HG02885 (cell line): ENCODE data around the gene CDH23.

Experiments used
- ATAC-seq: cut with Tn5 transposase; IDR thresholded peaks from one replicate; pipeline ENCODE4 v1.9.1; 2021; ENCODE audit warnings: mild to moderate bottlenecking; ENCODE audit not compliant: unreplicated experiment, poor library complexity

CDH23 gene

DNA sequence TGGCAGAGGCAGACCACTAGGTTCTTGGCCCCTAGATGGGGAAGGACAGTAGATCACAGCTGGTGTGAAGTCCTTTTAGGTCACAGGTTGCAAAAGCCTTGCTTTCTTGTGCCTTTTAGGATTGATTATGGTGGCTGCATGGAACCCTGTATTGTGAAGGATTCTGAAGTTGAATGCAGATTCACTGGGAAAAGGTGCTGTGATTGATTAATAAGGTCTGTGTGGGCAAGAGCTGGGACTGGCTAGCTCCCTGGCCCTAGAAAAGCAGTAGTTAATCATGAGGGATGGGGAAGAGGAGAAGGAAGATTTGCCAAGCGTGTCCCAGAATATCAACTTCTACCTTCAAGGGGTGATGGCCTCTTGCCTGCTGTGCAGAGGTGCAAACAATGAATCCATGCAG is 105.5 kb downstream of the CDH23 start:
- no peak for ATAC-seq

GRCh38 chr10:71502851-71503250 is 106.1 kb downstream of the CDH23 start:
- no peak for ATAC-seq

DNA sequence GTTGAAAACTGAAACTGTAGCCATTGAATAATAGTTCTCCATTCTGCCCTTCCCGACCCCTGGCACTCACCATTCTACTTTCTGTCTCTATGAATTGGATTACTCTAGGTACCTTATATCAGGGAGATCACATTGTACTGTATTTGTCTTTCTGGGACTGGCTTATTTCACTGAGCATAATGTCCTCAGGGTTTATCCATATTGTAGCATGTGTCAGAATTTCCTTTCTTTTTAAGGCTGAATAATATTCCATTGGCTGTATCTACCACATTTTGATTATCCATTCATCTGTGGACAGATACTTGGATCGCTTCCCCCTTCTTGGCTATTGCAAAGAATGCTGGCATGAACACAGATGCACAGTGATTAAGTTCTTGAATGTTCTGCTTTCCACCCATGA is 107.4 kb downstream of the CDH23 start:
- no peak for ATAC-seq

DNA sequence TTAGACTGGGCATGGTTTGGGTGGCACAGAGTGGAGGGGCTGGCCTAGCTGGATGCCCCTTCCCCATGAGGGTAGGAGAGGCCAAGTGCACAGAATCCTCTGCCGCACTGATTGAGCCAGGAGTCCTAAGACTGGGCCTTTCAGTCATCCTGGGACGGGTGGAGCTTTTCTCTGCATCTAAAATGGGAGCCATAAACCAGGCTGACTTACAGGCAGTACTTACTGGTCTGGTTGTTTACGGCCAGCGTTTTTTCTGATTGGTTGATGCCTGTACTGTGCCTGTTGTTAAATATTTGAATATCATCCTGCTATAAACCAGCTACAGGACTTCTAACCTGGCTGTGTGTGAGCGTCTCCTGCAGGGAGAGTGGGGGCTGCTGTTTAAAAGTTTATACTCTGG is 107.8 kb downstream of the CDH23 start:
- no peak for ATAC-seq

DNA sequence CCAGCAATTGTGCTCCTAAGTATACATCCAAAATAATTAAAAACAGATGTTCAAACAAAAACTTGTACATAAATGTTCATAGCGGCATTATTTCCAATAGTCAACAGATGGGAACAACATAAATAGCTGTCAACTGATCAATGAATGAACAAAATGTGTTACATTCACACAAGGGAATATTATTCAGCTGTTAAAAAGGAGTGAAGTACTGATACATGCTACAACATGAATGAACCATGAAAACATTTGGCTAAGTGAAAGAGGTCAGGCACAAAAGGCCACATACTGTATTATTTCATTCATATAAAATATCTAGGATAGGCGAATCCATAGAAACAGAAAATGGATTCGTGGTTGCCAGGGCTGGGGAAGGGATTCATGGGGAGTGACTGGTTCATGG is 109.1 kb downstream of the CDH23 start:
- ATAC-seq, result no peak

DNA sequence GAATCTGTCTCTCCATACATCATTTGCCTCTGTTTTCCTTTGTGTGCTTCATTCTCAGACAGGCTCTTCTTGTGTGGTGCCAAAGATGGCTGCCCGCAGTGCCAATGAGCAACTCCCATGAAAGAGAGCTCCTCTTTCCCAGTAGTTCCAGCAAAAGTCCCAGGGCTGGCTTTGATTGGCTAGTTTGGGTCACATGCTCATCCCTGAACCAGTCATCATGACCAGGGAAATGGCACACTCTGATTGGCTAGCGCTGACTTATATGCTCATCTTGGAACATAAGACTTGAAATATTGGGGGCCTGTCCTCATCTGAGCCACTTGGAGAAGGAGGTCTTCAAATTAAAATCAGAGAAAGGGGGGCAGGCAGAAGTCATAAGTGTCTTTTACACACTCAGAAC is 112.7 kb downstream of the CDH23 start:
- no peak for ATAC-seq

- ATAC-seq, result no peak
Observed at GRCh38 chr10:71511206-71511605, 114.5 kb downstream of the CDH23 start.

- no peak for ATAC-seq
Observed at GRCh38 chr10:71512312-71512711, 115.6 kb downstream of the CDH23 start.

DNA sequence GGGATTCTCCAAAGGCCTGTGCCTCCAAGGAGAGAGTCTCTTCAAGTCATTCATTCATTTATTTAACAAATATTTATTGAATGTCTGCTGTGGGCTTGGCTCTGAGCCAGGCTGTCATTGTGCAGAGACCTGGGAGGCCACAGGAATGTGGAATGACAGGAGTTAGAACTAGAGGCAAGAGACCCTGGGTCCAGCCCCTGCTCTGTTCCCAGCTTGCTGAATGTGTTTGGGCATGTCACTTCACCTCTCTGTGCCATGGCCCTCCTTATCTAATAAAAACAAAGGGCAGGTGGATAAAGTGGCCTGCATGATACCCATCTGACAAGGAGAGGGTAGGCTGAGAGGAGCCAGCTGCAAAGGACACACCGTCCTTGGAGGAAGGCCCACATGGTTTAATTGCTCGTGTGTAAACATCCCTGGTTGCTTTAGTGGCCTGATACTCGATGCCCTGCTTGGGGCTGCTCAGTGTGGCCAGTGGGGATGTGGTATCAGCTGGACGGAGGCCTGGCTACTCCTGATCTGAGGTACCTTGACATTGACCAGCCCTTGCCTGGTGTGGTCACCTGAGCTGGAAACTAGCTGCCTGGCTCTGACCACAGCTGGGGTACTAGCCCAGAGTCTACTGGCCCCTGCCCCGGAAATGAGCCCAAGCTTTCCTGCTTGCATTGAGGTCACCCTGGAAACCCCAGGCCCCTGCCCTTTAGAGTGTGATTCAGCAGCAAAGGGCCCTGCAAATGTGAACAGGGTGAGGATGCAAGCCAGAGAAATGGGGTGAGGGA is 116.2 kb downstream of the CDH23 start:
- ATAC-seq, result no peak

DNA sequence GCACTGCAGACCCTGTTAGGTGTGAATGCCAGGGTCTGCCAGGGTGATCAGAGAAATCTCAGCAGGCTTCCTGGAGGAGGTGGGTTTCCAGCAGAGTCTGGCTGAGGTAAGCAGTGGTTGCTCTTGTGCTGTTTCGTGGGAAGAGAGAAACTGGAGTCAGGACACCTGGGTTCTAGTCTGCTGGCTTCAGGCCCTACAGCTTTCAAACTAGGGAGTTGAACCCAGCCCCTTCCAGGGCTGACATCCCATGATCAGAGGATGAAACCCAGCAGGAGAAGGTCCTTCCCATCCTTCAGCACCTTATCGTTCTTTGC is 116.8 kb downstream of the CDH23 start:
- ATAC-seq, result no peak

DNA sequence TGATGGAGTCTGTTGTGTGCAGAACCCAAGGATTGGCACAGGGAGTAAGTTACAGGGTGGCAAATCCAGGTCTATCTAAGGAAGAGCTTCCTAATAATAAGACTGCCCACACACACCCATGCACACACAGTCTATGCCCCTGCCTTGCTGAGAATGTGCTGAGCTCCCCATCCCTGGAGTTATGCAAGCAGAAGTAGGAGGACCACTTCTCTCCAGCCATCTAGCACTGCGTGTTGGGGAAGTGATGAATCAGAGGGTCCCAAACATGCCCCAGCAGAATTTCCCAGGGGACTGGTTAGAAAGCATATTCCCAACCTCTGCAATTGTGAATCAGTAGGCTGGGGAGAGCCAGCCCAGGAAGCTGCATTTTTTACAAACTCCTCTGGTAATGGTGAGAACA is 117.2 kb downstream of the CDH23 start:
- no peak for ATAC-seq

- ATAC-seq, result no peak
Observed at GRCh38 chr10:71515531-71516172, 118.9 kb downstream of the CDH23 start.

DNA sequence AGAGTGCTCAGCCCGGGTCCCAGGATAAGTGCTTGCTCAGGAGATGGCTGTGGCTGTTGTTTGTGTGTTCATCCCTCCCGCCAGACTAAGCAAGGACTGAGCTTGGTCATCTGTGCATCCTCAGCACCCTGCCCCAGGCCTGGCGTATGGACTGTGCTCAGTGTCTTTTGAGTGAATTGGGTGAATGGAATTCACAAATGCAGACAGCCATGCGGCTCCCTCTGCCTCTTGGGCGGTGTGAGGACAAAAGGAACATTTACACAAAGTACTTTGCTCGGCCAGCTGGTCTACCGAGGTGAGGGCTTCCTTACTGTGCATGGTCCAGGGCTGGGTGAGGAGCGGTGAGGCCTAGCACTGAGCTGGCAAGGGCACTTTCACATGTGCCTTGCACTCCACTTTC is 120.2 kb downstream of the CDH23 start:
- ATAC-seq, result no peak

- ATAC-seq, result no peak
Observed at GRCh38 chr10:71517298-71518169, 120.8 kb downstream of the CDH23 start.

DNA sequence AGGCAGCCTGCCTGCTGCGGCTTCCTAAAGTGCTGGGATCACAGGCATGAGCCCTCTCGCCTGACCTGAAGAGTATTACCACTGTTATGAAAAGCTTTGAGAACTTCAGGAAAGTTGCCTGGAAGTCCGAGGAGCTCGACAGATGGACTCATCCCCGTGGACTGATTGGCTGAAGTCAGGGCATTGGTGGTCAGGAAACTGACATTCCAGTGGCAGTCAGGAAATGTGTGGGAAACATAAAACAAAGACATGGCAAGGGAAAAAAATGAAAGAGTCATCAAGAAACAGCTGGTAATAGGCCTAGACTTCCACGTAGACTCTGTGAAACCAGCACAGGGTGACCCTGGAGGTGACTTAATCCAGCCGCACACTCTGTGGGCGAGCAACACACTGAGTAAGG is 123.3 kb downstream of the CDH23 start:
- ATAC-seq, result no peak

DNA sequence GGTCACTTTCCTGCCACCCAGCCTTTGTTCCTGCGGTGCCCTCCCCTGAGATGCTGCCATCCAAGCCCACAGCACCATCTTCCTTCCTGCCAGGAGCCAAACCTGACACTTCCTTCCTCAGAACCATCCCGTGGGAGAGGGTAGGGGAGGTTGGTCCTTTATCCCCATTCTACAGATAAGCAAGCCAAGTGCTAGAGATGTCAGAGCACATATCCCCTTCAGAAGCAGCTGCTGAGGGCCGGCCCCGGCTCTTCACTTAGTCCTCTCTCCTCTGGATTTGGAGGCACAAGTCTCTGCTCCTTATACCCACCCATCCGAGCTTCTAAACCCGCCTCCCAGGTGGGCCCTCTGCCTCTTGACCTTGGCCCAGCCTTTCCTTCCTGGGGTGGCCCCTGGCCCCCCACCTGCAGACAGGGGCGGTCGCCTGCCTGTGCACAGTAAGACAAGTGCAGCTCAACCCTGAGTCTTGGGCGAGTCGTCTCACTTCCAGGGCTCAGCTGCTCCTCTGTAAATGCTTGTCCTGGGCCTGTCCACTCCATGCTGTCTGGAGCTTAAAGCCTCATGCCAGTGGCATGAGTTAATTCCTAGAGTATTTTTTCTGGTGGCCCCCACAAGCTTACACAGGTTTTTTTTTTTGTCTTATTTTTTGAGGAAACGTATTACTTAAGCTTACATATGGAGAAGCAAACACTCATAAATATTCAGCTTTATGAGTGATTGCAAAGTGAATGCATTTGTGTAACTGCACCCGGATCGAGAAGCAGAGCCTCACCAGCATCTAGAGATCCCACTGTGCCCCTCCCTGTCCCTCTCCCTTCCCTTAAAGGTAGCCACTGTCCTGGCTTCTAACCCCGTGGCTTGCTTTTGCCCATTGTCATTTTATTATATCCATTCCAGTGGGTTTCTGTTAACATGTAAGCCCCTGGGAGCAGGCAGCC is 125.1 kb downstream of the CDH23 start:
- no peak for ATAC-seq

- no peak for ATAC-seq
Observed at GRCh38 chr10:71522442-71523144, 125.9 kb downstream of the CDH23 start.

GRCh38 chr10:71523756-71524155 is 127.0 kb downstream of the CDH23 start:
- no peak for ATAC-seq

- ATAC-seq, result no peak
Observed at GRCh38 chr10:71525092-71525491, 128.4 kb downstream of the CDH23 start.

- no peak for ATAC-seq
Observed at GRCh38 chr10:71525721-71526120, 129.0 kb downstream of the CDH23 start.
